HG03095 (cell line): Measurements from ENCODE around the gene CCDC183.
"Not testable (repeated sequence)": the region's sequence is repeated elsewhere in the genome, so short reads cannot be mapped to it uniquely, and the experiment has no call there.

Source experiments
- ATAC-seq: cut with Tn5 transposase; IDR thresholded peaks from one replicate; pipeline ENCODE4 v1.9.1; 2021; ENCODE audit warnings: moderate library complexity; ENCODE audit not compliant: unreplicated experiment

Gene CCDC183

GRCh38 chr9:136796238-136796774, at the start of gene CCDC183:
Gene CCDC183, plus strand, starts transcription at chr9:136796338. Its CDS starts 60 bp downstream, at chr9:136796398.
- no peak for ATAC-seq

DNA sequence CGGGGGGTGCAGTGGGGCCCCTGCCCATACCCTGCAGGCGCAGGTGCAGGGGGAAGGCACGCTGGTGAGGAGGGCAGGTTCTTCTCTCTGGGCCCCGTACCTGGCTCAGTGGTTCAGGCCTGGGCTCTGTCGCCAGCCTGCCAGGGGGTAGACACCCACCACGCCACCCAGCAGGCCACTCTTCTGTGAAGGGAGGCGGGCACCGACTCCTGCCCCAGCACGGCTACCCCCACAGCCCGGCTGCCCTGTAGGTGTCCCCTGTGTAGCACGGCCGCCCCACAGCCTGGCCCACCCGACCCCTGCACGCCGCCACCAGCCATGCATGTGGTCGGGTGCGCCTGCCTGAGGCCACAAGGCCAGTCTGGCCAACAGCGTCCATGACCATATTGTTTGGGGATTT, 49.5 kb upstream of the CCDC183 start:
- ATAC-seq: no peak

DNA sequence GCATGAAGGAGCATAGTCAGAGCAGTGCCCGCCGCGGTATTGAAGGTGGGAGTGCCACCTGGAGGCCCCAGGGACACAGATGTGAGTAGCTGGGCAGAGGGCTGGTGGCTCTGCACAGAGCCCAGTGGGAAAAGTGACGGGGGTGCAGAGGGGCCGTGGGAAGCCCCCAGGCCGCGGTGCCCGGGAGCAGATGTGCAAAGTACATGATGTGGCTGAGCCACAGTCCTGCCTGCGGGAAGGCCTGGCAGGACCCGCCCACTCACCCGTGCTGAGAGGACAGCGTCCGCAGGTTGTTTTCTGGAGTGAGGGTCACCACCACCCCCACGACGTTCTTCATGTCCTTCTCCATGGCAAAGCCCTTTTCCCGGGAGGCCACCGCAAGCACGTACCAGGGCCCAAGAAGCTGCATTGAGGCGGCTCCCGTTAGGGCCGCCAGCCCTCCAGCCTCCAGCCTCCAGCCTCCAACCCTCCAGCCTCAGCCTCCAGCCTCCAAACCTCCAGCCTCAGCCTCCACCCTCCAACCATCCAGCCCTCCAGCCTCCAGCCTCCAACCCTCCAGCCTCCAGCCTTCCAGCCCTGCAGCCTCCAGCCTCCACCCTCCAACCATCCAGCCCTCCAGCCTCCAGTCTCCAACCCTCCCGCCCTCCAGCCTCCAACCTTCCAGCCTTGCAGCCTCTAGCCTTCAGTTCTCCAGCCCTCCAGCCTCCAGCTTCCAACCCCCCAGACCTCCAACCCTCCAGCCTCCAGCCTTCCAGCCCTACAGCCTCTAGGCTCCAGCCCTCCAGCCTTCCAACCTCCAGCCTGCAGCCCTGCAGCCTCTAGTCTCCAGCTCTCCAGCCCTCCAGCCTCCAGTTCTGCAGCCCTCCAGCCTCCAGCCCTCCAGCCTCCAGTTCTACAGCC, 48.7 kb upstream of the CCDC183 start:
- no peak for ATAC-seq

DNA sequence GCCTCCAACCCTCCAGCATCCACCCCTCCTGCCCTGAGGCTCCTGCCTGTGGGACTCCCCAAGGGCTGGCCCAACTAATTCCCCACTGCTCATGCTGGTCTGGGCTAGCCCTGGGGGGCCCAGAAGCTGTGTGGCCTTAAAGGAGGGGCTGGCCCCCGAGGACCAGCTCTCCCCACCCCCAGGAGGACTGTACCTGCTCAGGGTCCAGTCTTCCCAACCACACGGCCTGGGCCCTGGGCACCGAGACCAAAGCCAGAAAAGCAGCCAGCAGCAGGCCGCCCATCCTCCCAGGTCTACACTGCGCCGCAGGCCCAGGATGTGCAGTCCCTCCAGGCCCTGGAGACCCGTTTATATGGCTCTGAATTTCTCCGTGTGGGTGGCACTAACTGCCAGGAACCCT, 47.9 kb upstream of the CCDC183 start, which contains the start of gene LCN6:
Gene LCN6 (minus strand): TSS at position 325 of the 400 bp plus-strand sequence. CDS start 42 bp downstream, at position 283.
- no peak for ATAC-seq

DNA sequence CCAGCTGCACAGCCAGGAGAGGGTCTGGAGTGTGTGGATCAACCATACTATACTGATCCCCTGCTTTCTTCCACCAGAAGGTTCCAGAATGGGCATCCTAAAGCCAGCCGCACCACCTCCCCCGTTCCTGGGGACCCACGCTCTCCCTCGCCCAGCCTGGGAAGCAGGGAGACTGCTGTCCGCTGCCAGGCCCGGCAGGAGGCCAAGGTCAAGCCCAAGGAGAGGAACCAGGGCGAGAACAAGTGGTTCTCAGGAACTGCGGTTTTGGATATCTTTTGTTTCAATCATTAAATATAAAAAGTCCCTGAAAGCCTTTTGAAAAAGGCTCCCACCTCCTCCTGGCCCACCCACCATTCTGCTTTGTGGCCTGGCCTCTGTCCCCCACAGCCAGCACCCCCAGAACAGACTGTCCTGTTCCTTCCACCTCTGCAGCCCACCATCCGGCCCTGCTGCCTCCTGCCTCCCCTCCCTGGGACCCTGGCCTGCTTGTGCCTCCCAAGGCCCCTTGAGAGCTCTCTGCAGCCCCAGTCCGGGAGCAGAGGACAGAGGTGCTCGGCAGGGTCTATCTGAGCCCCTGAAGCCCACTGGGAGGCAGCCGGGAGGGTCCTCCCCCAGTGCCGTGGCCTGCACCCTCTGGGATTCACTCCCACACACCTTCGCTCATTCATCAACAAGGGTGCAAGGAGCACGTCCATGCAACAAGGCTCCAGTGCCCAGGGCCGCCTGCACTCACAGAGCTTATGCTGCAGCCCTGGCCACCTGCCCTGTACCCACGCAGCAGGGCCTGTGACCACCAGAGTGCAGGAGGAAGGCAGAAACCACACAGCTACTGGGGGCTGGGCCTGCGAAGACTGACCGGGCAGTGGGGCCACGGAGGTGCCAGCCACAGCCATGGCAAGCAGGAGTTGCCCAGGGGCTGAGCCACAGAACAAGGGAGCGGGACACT, 47.2 kb upstream of the CCDC183 start:
- no peak for ATAC-seq

- no peak for ATAC-seq
Observed at GRCh38 chr9:136750526-136750925, 45.6 kb upstream of the CCDC183 start.

DNA sequence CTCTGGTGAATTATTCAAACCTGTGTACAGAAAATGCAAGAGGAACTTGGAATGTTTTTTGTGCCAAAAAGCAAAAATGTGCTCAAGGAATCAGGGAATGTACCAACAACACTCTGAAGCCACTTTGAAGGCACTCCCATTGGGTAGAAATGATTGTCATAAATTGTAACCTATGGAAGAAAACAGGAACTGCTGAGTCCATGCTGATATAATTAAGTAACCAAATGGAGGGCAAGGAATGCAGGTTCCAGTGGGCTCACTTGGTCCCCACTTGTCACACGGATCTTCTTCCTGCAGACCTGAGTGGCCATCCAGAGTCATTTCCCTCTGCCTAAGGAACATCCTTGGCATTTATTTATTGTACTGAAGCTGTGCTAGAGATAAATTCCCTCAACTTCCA, 44.9 kb upstream of the CCDC183 start:
- ATAC-seq: no peak

DNA sequence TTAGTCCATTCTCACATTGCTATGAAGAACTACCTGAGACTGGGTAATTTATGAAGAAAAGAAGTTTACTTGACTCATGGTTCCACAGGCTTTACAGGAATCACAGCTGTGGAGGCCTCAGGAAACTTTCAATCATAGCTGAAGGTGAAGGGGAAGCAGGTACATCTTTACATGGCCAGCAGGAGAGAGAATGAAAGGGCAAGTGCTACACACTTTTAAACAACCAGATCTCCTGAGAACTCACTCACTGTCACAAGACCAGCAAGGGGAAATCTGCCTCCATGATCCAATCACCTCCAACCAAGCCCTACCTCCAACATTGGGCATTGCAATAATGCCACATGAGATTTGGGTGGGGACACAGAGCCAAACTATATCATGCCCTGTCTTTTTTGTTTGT, 44.3 kb upstream of the CCDC183 start:
- ATAC-seq: no peak

- ATAC-seq: no peak
Observed at GRCh38 chr9:136753371-136754058, 42.6 kb upstream of the CCDC183 start.

- ATAC-seq: no peak
Observed at GRCh38 chr9:136754059-136754572, 42.0 kb upstream of the CCDC183 start.

GRCh38 chr9:136754626-136755301, 41.4 kb upstream of the CCDC183 start:
- no peak for ATAC-seq

DNA sequence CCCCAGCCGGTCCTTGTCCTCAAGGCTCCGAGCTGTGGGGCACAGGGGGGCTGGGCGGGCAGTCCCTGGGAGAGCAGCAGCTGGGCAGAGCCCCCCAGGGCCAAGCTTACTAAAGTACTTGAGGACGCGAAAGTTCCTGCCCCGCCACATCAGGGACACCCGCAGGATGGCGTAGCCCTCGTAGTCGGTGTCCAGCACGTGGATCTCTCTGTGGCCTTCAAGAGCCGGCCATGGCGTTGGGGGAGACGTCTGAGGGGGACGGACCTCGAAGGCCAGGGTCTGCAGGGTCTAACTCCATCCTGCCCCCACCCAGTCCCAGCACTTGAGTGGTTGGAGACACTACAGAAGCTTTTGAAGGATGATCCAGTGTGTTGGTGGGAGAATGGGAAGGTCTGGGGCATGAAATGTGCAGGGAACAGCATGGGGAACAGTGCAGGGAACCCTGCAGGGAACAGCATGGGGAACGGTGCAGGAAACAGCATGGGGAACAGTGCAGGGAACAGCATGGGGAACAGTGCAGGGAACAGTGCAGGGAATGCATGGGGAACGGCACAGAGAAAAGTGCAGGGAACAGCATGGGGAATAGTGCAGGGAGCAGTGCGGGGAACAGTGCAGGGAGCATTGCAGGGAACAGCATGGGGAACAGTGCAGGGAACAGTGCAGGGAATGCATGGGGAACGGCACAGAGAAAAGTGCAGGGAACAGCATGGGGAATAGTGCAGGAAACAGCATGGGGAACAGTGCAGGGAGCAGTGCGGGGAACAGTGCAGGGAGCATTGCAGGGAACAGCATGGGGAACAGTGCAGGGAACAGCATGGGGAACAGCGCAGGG, 40.6 kb upstream of the CCDC183 start:
- not testable (repeated sequence) for ATAC-seq

- no peak for ATAC-seq
Observed at GRCh38 chr9:136756134-136756438, 40.1 kb upstream of the CCDC183 start.

- no peak for ATAC-seq
Observed at GRCh38 chr9:136756836-136757235, 39.3 kb upstream of the CCDC183 start.

GRCh38 chr9:136757328-136757727, 38.8 kb upstream of the CCDC183 start:
- no peak for ATAC-seq

- no peak for ATAC-seq
Observed at GRCh38 chr9:136757751-136758140, 38.4 kb upstream of the CCDC183 start.

DNA sequence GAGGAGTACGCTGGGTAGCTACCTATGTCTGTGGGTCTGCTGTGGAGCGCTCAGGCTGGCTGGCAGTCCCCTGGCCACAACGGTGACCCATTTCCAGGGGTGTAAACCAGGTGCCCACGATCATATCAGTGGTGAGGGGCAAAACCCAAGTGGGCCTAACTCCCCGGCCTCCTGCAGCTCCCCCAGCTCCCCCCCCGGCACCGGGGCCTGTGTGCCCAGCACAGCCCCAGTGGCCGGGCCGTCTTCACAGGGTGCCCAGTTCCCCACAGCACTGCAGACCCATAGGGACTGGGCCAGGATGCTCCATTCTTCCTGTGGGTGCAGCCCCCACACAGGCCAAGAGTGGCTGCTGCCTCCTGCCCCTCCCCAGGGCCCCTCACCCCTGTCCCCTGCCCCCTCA, 37.1 kb upstream of the CCDC183 start:
- ATAC-seq: no peak

GRCh38 chr9:136759436-136760325, 36.5 kb upstream of the CCDC183 start:
- no peak for ATAC-seq
